K562 (cell line): ENCODE measurements around the gene UBAP2. TPM values are rescaled to one million over a fixed set of nuclear protein-coding genes. Genes with fewer than 3 reads are reported as not detected.

Source experiments
- ATAC-seq: fragments of 200-7000 bp; cut with Tn5 transposase; 3 replicates; pipeline ENCODE4 v1.9.1; 2020; ENCODE audit warnings: moderate library complexity
- BruUV-seq: library from RNA; stranded (reverse); fragments of 400-500 nt; replicated peaks from 2 replicates; lab custom pipeline; 2021; lab: Mats Ljungman, UMichigan
- CTCF ChIA-PET: fragments of 300-600 bp; formaldehyde crosslinking; extraction: SDS; loops from one replicate; lab custom pipeline; 2021; ENCODE audit warnings: low intra/inter-chr PET ratio; lab: Yijun Ruan, JAX
- POLR2A ChIA-PET: fragments of 300-600, 350-650 bp; sonication (Branson Sonifier 250); formaldehyde crosslinking; extraction: SDS; loops from one replicate; lab custom pipeline; 2021; ENCODE audit warnings: antibody characterized with exemption, inconsistent platforms; lab: Yijun Ruan, JAX
- DNase-seq, 4 experiments: peaks; one replicate each; pipeline versions ENCODE4 v3.0.0 to v3.0.0-alpha.2; 2011 to 2018; ENCODE audit warnings: low spot score in 3 of 4, mixed read lengths in 3 of 4; ENCODE audit errors: extremely low read depth in 1 of 4
- FAIRE-seq: peaks from 2 replicates; lab custom pipeline; 2011; peaks lifted over from hg19 to GRCh38; lab: Jason Lieb, UNC
- H2AFZ ChIP-seq: 2 replicates; pipeline ENCODE4 v1.6.0; 2011; ENCODE audit warnings: low read depth, low read length, control low read depth, inconsistent platforms
- H3K27ac ChIP-seq: fragments of 200-600 bp; 3 replicates; pipeline ENCODE4 v1.8.0; 2011; ENCODE audit warnings: low read depth, mild to moderate bottlenecking, control low read depth, inconsistent platforms, low read length, moderate library complexity, mixed read lengths; ENCODE audit errors: extremely low read depth
- H3K27me3 ChIP-seq, 2 experiments: fragments of 300-600 bp in 1 of 2; 2 replicates in 1 of 2; 3 replicates in 1 of 2; pipeline versions ENCODE4 v1.6.0 to v1.8.0; 2011; ENCODE audit warnings: inconsistent platforms in 2 of 2, low read length in 2 of 2, mild to moderate bottlenecking in 1 of 2, mixed read lengths in 1 of 2, moderate library complexity in 1 of 2; ENCODE audit not compliant: control insufficient read depth in 2 of 2, insufficient read depth in 2 of 2
- H3K36me3 ChIP-seq: fragments of 300-600 bp; 3 replicates; pipeline ENCODE4 v1.8.0; 2011; ENCODE audit warnings: mild to moderate bottlenecking, low read length, inconsistent platforms; ENCODE audit not compliant: control insufficient read depth, insufficient read depth
- H3K4me1 ChIP-seq, 2 experiments: fragments of 200-600 bp in 1 of 2; replicated peaks in 1 of 2; 2 replicates in 1 of 2; 3 replicates in 1 of 2; pipeline versions ENCODE4 v1.5.1 to v1.8.0; 2011; ENCODE audit warnings: inconsistent platforms in 2 of 2, low read length in 2 of 2, mild to moderate bottlenecking in 1 of 2, mixed read lengths in 1 of 2, moderate library complexity in 1 of 2; ENCODE audit not compliant: control insufficient read depth in 2 of 2, insufficient read depth in 2 of 2
- H3K4me2 ChIP-seq: 2 replicates; pipeline ENCODE4 v1.6.1; 2011; ENCODE audit warnings: low read length, control low read depth, inconsistent platforms, mixed read lengths; ENCODE audit not compliant: insufficient read depth
- H3K4me3 ChIP-seq: fragments of 200-600 bp; sonication (generic), shearing (Covaris generic); 2 replicates; pipeline ENCODE4 v1.5.1; 2016; ENCODE audit warnings: control low read depth, inconsistent platforms
- H3K79me2 ChIP-seq: fragments of 200-600 bp; 3 replicates; pipeline ENCODE4 v1.8.0; 2011; ENCODE audit warnings: low read length, inconsistent platforms; ENCODE audit not compliant: control insufficient read depth, insufficient read depth
- H3K9ac ChIP-seq, 2 experiments: 2 replicates each; pipeline versions ENCODE4 v1.6.0 to v1.6.1; 2011; ENCODE audit warnings: low read depth in 2 of 2, low read length in 2 of 2, control low read depth in 1 of 2, inconsistent platforms in 1 of 2, mild to moderate bottlenecking in 1 of 2, mixed read lengths in 1 of 2; ENCODE audit not compliant: insufficient read depth in 1 of 2
- H3K9me1 ChIP-seq: one replicate; pipeline ENCODE4 v1.6.0; 2011; ENCODE audit warnings: inconsistent platforms, mild to moderate bottlenecking, low read length, moderate library complexity; ENCODE audit not compliant: control insufficient read depth, insufficient read depth
- H3K9me3 ChIP-seq: replicated peaks from 2 replicates; pipeline ENCODE4 v1.5.1; 2011; ENCODE audit warnings: low read depth, low read length, inconsistent platforms; ENCODE audit not compliant: control insufficient read depth, insufficient read depth
- H4K20me1 ChIP-seq: replicated peaks from 2 replicates; pipeline ENCODE4 v1.6.1; 2011; ENCODE audit warnings: low read length, inconsistent platforms, mixed read lengths; ENCODE audit not compliant: control insufficient read depth, insufficient read depth
- ATF7 ChIP-seq: fragments of 450-650 bp; IDR thresholded peaks from 2 replicates; pipeline ENCODE4 v1.7.1; 2014; ENCODE audit warnings: mild to moderate bottlenecking, moderate library complexity
- CREB3L1 ChIP-seq: fragments of 450-650 bp; IDR thresholded peaks from 2 replicates; pipeline ENCODE4 v1.6.1; 2014; ENCODE audit warnings: low read depth, mild to moderate bottlenecking, moderate library complexity, borderline replicate concordance
- FOXA3 ChIP-seq, 2 experiments: fragments of 450-650 bp in 1 of 2; sonication (generic) in 1 of 2; formaldehyde crosslinking; IDR thresholded peaks in 1 of 2; conservative IDR thresholded peaks in 1 of 2; 2 replicates each; pipeline versions ENCODE4 v1.4.0 to v1.8.0; 2020 to 2022; ENCODE audit warnings: mild to moderate bottlenecking in 2 of 2, missing genetic modification reagents in 1 of 2
- PHB2 ChIP-seq: fragments of 450-650 bp; IDR thresholded peaks from 2 replicates; pipeline ENCODE4 v1.6.1; 2017; ENCODE audit warnings: low read depth
- PRMT5 ChIP-seq: sonication (generic); formaldehyde crosslinking; IDR thresholded peaks from 2 replicates; pipeline ENCODE4 v1.5.0; 2020; ENCODE audit warnings: missing genetic modification reagents
- RCOR1 ChIP-seq, 2 experiments: IDR thresholded peaks; 2 replicates each; pipeline ENCODE4 v1.6.1; 2012; ENCODE audit warnings: low read depth in 2 of 2, low read length in 2 of 2, borderline replicate concordance in 1 of 2, improper control_type of control experiment in 1 of 2
- SFPQ ChIP-seq: fragments of 200-400 bp; formaldehyde crosslinking; IDR thresholded peaks from 2 replicates; pipeline ENCODE4 v1.6.1; 2017; ENCODE audit warnings: mild to moderate bottlenecking, low read depth, low read length, moderate library complexity
- SMARCA4 ChIP-seq: fragments of 450-650 bp; IDR thresholded peaks from 2 replicates; pipeline ENCODE4 v1.6.1; 2016
- TAF15 ChIP-seq: fragments of 200-400 bp; formaldehyde crosslinking; IDR thresholded peaks from 2 replicates; pipeline ENCODE4 v1.6.1; 2017; ENCODE audit warnings: mild to moderate bottlenecking, low read depth, low read length, moderate library complexity
- ZBTB7A ChIP-seq: IDR thresholded peaks from 2 replicates; pipeline ENCODE4 v1.6.1; 2011; ENCODE audit warnings: low read depth, mild to moderate bottlenecking, low read length, moderate library complexity, borderline replicate concordance; ENCODE audit not compliant: control insufficient read depth
- ZNF12 ChIP-seq: sonication (generic); formaldehyde crosslinking; IDR thresholded peaks from 2 replicates; pipeline ENCODE4 v1.4.0; 2020; ENCODE audit warnings: mild to moderate bottlenecking, missing genetic modification reagents
- ZNF224 ChIP-seq: sonication (generic); formaldehyde crosslinking; IDR thresholded peaks from 2 replicates; pipeline ENCODE4 v1.8.0; 2022; ENCODE audit warnings: mild to moderate bottlenecking, missing genetic modification reagents
- ZNF280B ChIP-seq: fragments of 250-450 bp; sonication (Bioruptor Pico); IDR thresholded peaks from 2 replicates; pipeline ENCODE4 v1.5.1; 2021; ENCODE audit warnings: mild to moderate bottlenecking
- ZNF384 ChIP-seq: IDR thresholded peaks from 2 replicates; pipeline ENCODE4 v1.6.1; 2012; ENCODE audit warnings: low read depth, low read length, improper control_type of control experiment
- ZNF445 ChIP-seq: fragments of 250-450 bp; sonication (Bioruptor Pico); IDR thresholded peaks from 2 replicates; pipeline ENCODE4 v1.4.0; 2020; ENCODE audit warnings: low read depth, mild to moderate bottlenecking, moderate library complexity
- ZNF57 ChIP-seq: fragments of 450-650 bp; formaldehyde crosslinking; IDR thresholded peaks from 2 replicates; pipeline ENCODE4 v1.4.0; 2020; ENCODE audit warnings: mild to moderate bottlenecking, moderate library complexity
- ZNF707 ChIP-seq: fragments of 250-450 bp; sonication (Bioruptor Pico); conservative IDR thresholded peaks from 2 replicates; pipeline ENCODE4 v1.8.0; 2022; ENCODE audit warnings: inconsistent platforms, mild to moderate bottlenecking, moderate library complexity
- WGBS: fragments of 100-300 bp; shearing (Covaris generic); methylation state at CpG from one replicate; pipeline ENCODE4 v1.1.6; 2016; ENCODE audit warnings: low coverage, mixed read lengths; ENCODE audit not compliant: insufficient coverage; ENCODE audit errors: missing lambda C conversion rate; 5-methylcytosine and 5-hydroxymethylcytosine counted together
- in situ Hi-C: fragments of 300-500 bp; cut with MboI; formaldehyde crosslinking; loops from 4 replicates; pipeline ENCODE4 v1.15.0; 2018; ENCODE audit warnings: inconsistent platforms, mixed read lengths
- intact Hi-C: fragments of 100-400 bp; cut with micrococcal nuclease; formaldehyde crosslinking; loops from 2 replicates; pipeline ENCODE4 v1.14.2; 2022
- polyA plus RNA-seq, 8 experiments: library from polyadenylated mRNA; depleted of rRNA in 4 of 8; stranded (reverse) in 5 of 8; unstranded in 3 of 8; fragments of >200 nt; fragmentation: Nextera tagmentation in 2 of 8; fragmentation: Illumina TruSeq in 1 of 8; extraction: Ambion mirVana in 2 of 8; extraction: Trizol in 1 of 8; gene quantifications; 2 replicates each; pipeline versions ENCODE4 v1.2.1 to v1.2.3, GENCODE V29; 2011 to 2014; ENCODE audit warnings: inconsistent platforms in 1 of 8, missing spikeins in 1 of 8
- total RNA-seq, 7 experiments: library from RNA; depleted of rRNA in 6 of 7; stranded (reverse); fragments of >200 nt in 6 of 7; fragmentation: Illumina TruSeq in 2 of 7; extraction: Trizol in 2 of 7; gene quantifications; 2 replicates each; pipeline versions ENCODE4 v1.2.1 to v1.2.3, GENCODE V29; 2011 to 2021; ENCODE audit warnings: low replicate concordance in 1 of 7

Gene UBAP2
- total and polyA plus RNA-seq, 9 of the 15 experiments (the other 6 are each of a cell fraction or from before 2014, with no cell fraction given) = 8.7 to 47.9 (median 18.7) TPM

- no peak for TF ChIP-seq ZNF445 (CRISPR knock-in tag)
- TF ChIP-seq ZNF57 (CRISPR knock-in tag) = no peak
- TF ChIP-seq, all 486 proteins: peak for 2
Observed at GRCh38 chr9:33908114-33908513, 140.6 kb downstream of the UBAP2 start (continued).

- FAIRE-seq (no peak), DNase-seq (no peak), ATAC-seq (no peak)
- H3K4me2 ChIP-seq = no peak overlapping the region
- no peak overlapping the region for H3K27ac ChIP-seq
- no peaks in the 10 kb centered on the region for H3K9me1 ChIP-seq
- H3K9ac ChIP-seq = no peak overlapping the region
- no TSS peak for BruUV-seq
- no peaks in the 10 kb centered on the region for H3K27me3 ChIP-seq
- in situ Hi-C loops = no loop called here
- no peaks in the 10 kb centered on the region for H4K20me1 ChIP-seq
- H3K36me3 ChIP-seq = peaks cover 26% of the 10 kb centered on the region; the same call in 1 of the 3 replicates
- H3K4me1 ChIP-seq = no peaks in the 10 kb centered on the region
- no peak overlapping the region for H2AFZ ChIP-seq
- intact Hi-C loops = no loop called here
- ChIA-PET CTCF (no interaction called here), POLR2A (interaction anchor here (1.4 to 1.6 kb wide), 2 partner anchors 11 to 13 kb away, joined by 3 to 7 read pairs; no protein-coding TSS in a partner anchor)
- 71% methylated on average over 4 of the region's 4 CpGs for WGBS
- H3K9me3 ChIP-seq = no peaks in the 10 kb centered on the region
- H3K4me3 ChIP-seq = no peak overlapping the region
- peaks cover 24% of the 10 kb centered on the region; the same call in 2 of the 3 replicates for H3K79me2 ChIP-seq
- TF ChIP-seq ZNF707 (CRISPR knock-in tag) = no peak
- no peak for TF ChIP-seq PHB2
- TF ChIP-seq ZNF280B (CRISPR knock-in tag) = no peak
- TF ChIP-seq ZNF224 (CRISPR knock-in tag) = no peak
- no peak for TF ChIP-seq ZNF12 (CRISPR knock-in tag)
- TF ChIP-seq SFPQ = no peak
- no peak for TF ChIP-seq FOXA3 (CRISPR knock-in tag; conservative IDR thresholded peaks at IDR 0.05 in 1 of 2, IDR thresholded peaks at IDR 0.05 in 1 of 2)
- no peak for TF ChIP-seq TAF15
- no peak for TF ChIP-seq ZBTB7A
- no peak for TF ChIP-seq ZNF384
- no peak for TF ChIP-seq PRMT5 (CRISPR knock-in tag)
- TF ChIP-seq RCOR1 (IDR thresholded peaks at IDR 0.05; ENCODE audit: borderline replicate concordance in 1 of 2, low read depth in 2 of 2, low read length in 2 of 2) = no peak
- no peak for TF ChIP-seq ATF7
- no peak for TF ChIP-seq SMARCA4
- no peak for TF ChIP-seq CREB3L1
Observed at GRCh38 chr9:33907347-33907746, 141.3 kb downstream of the UBAP2 start.
